NB4 (cell line): ENCODE results near the gene METTL23.

ENCODE experiments used
- CTCF ChIP-seq: IDR thresholded peaks from one replicate; pipeline ENCODE4 v1.5.1; 2012; ENCODE audit warnings: low read depth, low read length
- POLR2A ChIP-seq: IDR thresholded peaks from 2 replicates; pipeline ENCODE4 v1.6.1; 2011; ENCODE audit warnings: mild to moderate bottlenecking; ENCODE audit not compliant: insufficient read length; ENCODE audit errors: extremely low read depth

GRCh38 chr17:76683921-76684745 is 42.5 kb upstream of the METTL23 start:
- TF ChIP-seq CTCF (no peak), POLR2A (no peak)
